GM23338 (cell line): Measurements from ENCODE around the gene SLC2A9. TPM values are rescaled to one million over a fixed set of nuclear protein-coding genes. Genes with fewer than 3 reads are reported as not detected.

Experiments
- ATAC-seq: fragments of 200-7000 bp; cut with Tn5 transposase; 3 replicates; pipeline ENCODE4 v1.9.1; 2020
- DNase-seq: peaks from one replicate; pipeline ENCODE4 v3.0.0-alpha.2; 2015; ENCODE audit warnings: low spot score
- H2AFZ ChIP-seq: fragments of 200-600 bp; sonication (generic); 2 replicates; pipeline ENCODE4 v1.8.0; 2016; ENCODE audit warnings: antibody characterized with exemption, mild to moderate bottlenecking, moderate library complexity
- H3F3A ChIP-seq: fragments of 200-600 bp; sonication (generic); replicated peaks from 2 replicates; pipeline ENCODE4 v1.8.0; 2017; ENCODE audit warnings: antibody characterized with exemption, mixed run types, low read depth
- H3K27ac ChIP-seq: fragments of 200-600 bp; sonication (generic); 2 replicates; pipeline ENCODE4 v1.6.1; 2016; ENCODE audit warnings: low read depth
- H3K27me3 ChIP-seq: fragments of 200-600 bp; sonication (generic); 2 replicates; pipeline ENCODE4 v1.8.0; 2016; ENCODE audit warnings: mild to moderate bottlenecking, mixed run types, moderate library complexity; ENCODE audit not compliant: insufficient read depth
- H3K36me3 ChIP-seq: fragments of 200-600 bp; sonication (generic); 2 replicates; pipeline ENCODE4 v1.8.0; 2016; ENCODE audit warnings: mild to moderate bottlenecking; ENCODE audit not compliant: insufficient read depth
- H3K4me1 ChIP-seq: fragments of 200-600 bp; sonication (generic); 2 replicates; pipeline ENCODE4 v1.8.0; 2016; ENCODE audit warnings: mild to moderate bottlenecking, moderate library complexity; ENCODE audit not compliant: insufficient read depth
- H3K4me2 ChIP-seq: fragments of 200-600 bp; sonication (generic); 2 replicates; pipeline ENCODE4 v1.7.1; 2017; ENCODE audit warnings: mixed run types
- H3K4me3 ChIP-seq: fragments of 200-600 bp; sonication (generic); 2 replicates; pipeline ENCODE4 v1.6.1; 2016; ENCODE audit warnings: mixed run types
- H3K79me2 ChIP-seq: fragments of 200-600 bp; sonication (generic); replicated peaks from 2 replicates; pipeline ENCODE4 v1.8.0; 2017; ENCODE audit warnings: mild to moderate bottlenecking; ENCODE audit not compliant: insufficient read depth
- H3K9me2 ChIP-seq: fragments of 200-600 bp; sonication (generic); 2 replicates; pipeline ENCODE4 v1.8.0; 2017; ENCODE audit not compliant: insufficient read depth
- H4K20me1 ChIP-seq: fragments of 200-600 bp; sonication (generic); replicated peaks from 2 replicates; pipeline ENCODE4 v1.8.0; 2017; ENCODE audit warnings: mild to moderate bottlenecking; ENCODE audit not compliant: insufficient read depth
- H3K27ac Mint-ChIP-seq: 2 replicates; pipeline ENCODE4 v1.8.0; 2020; ENCODE audit warnings: inconsistent platforms, mild to moderate bottlenecking, moderate library complexity, mixed read lengths
- H3K27me3 Mint-ChIP-seq: 3 replicates; pipeline ENCODE4 v1.8.0; 2022; ENCODE audit warnings: low read depth, mild to moderate bottlenecking, moderate library complexity, mixed read lengths, inconsistent platforms; ENCODE audit not compliant: insufficient read depth, poor library complexity
- H3K36me3 Mint-ChIP-seq: 3 replicates; pipeline ENCODE4 v1.8.0; 2021; ENCODE audit warnings: low read depth, mild to moderate bottlenecking, inconsistent platforms, moderate library complexity, mixed read lengths
- H3K4me1 Mint-ChIP-seq: 3 replicates; pipeline ENCODE4 v1.8.0; 2020; ENCODE audit warnings: mild to moderate bottlenecking, inconsistent platforms, mixed read lengths
- H3K4me3 Mint-ChIP-seq: 3 replicates; pipeline ENCODE4 v1.8.0; 2021; ENCODE audit warnings: moderate library complexity, mild to moderate bottlenecking, inconsistent platforms, mixed read lengths
- H3K9me3 Mint-ChIP-seq: 3 replicates; pipeline ENCODE4 v1.8.0; 2020; ENCODE audit warnings: moderate library complexity, mild to moderate bottlenecking, inconsistent platforms, mixed read lengths
- CREB1 ChIP-seq: fragments of 250-450 bp; sonication (Bioruptor Pico); IDR thresholded peaks from 2 replicates; pipeline ENCODE4 v1.5.0; 2020; ENCODE audit warnings: low read depth, mild to moderate bottlenecking, moderate library complexity
- CTCF ChIP-seq, 2 experiments: fragments of 200-600 bp in 1 of 2; sonication (generic) in 1 of 2; conservative IDR thresholded peaks; 2 replicates each; pipeline versions ENCODE4 v1.5.1 to v1.6.1; 2016 to 2017; ENCODE audit warnings: antibody characterized with exemption in 2 of 2, low read depth in 2 of 2, mild to moderate bottlenecking in 2 of 2, moderate library complexity in 1 of 2
- ETS1 ChIP-seq: IDR thresholded peaks from 2 replicates; pipeline ENCODE4 v1.6.1; 2016; ENCODE audit warnings: antibody characterized with exemption
- EZH2 ChIP-seq: fragments of 200-600 bp; sonication (generic); IDR thresholded peaks from one replicate; pipeline ENCODE4 v1.8.0; 2017; ENCODE audit warnings: antibody characterized with exemption, mild to moderate bottlenecking, low read depth; ENCODE audit not compliant: unreplicated experiment
- EZH2phosphoT487 ChIP-seq: fragments of 200-600 bp; sonication (generic); IDR thresholded peaks from one replicate; pipeline ENCODE4 v1.8.1; 2018; ENCODE audit warnings: antibody characterized with exemption; ENCODE audit not compliant: unreplicated experiment
- JUNB ChIP-seq: IDR thresholded peaks from one replicate; pipeline ENCODE4 v1.6.1; 2016; ENCODE audit warnings: antibody characterized with exemption; ENCODE audit not compliant: unreplicated experiment
- POLR2AphosphoS5 ChIP-seq: IDR thresholded peaks from 2 replicates; pipeline ENCODE4 v1.6.1; 2016; ENCODE audit warnings: antibody characterized with exemption, low read depth
- REST ChIP-seq: IDR thresholded peaks from one replicate; pipeline ENCODE4 v1.6.1; 2018; ENCODE audit warnings: antibody characterized with exemption; ENCODE audit not compliant: unreplicated experiment
- STAT1 ChIP-seq: IDR thresholded peaks from one replicate; pipeline ENCODE4 v1.6.1; 2016; ENCODE audit warnings: antibody characterized with exemption; ENCODE audit not compliant: unreplicated experiment
- ZNF114 ChIP-seq: fragments of 250-450 bp; sonication (Bioruptor Pico); IDR thresholded peaks from 2 replicates; pipeline ENCODE4 v1.5.0; 2020; ENCODE audit warnings: mild to moderate bottlenecking, moderate library complexity
- ZNF331 ChIP-seq: fragments of 250-450 bp; sonication (Bioruptor Pico); IDR thresholded peaks from 2 replicates; pipeline ENCODE4 v1.5.0; 2020; ENCODE audit warnings: low read depth, mild to moderate bottlenecking, moderate library complexity
- polyA plus RNA-seq: library from polyadenylated mRNA; unstranded; fragments of >200 nt; fragmentation: Nextera tagmentation; extraction: Ambion mirVana; gene quantifications from 2 replicates; pipeline ENCODE4 v1.2.1, GENCODE V29; 2016
- total RNA-seq: library from RNA; depleted of rRNA; stranded (reverse); fragments of >200 nt; shearing (Covaris generic); gene quantifications from 2 replicates; pipeline ENCODE4 v1.2.3, GENCODE V29; 2014

Gene SLC2A9
- total and polyA plus RNA-seq, 2 experiments from 2014 or later = 0.21 to 0.40 TPM

GRCh38 chr4:9835430-9835829, 185.9 kb downstream of the SLC2A9 start:
- Mint-ChIP-seq H3K27me3 (peaks cover 2% of the 10 kb centered on the region), H3K9me3 (peaks cover 7% of the 10 kb centered on the region), H3K4me3 (no peak overlapping the region), H3K36me3 (peaks cover 3% of the 10 kb centered on the region; the same call in 1 of the 3 replicates), H3K27ac (no peak overlapping the region), H3K4me1 (peaks cover 3% of the 10 kb centered on the region; the same call in 2 of the 3 replicates)
- ATAC-seq (no peak), DNase-seq (no peak)
- no peak overlapping the region for H3K4me2 ChIP-seq
- H3K27me3 ChIP-seq = no peaks in the 10 kb centered on the region
- no peaks in the 10 kb centered on the region for H4K20me1 ChIP-seq
- H3K36me3 ChIP-seq = no peaks in the 10 kb centered on the region
- no peak overlapping the region for H3K4me3 ChIP-seq
- H3K4me1 ChIP-seq = no peaks in the 10 kb centered on the region
- 0 out of 2 replicates have a peak, but pooled peaks cover 4% of the 10 kb centered on the region for H3K9me2 ChIP-seq
- H2AFZ ChIP-seq = no peak overlapping the region
- TF ChIP-seq ZNF331 (CRISPR knock-in tag) (no peak), ZNF114 (CRISPR knock-in tag) (no peak)
- H3F3A ChIP-seq = no peaks in the 10 kb centered on the region
- no peak overlapping the region for H3K27ac ChIP-seq
- H3K79me2 ChIP-seq = no peaks in the 10 kb centered on the region

- Histone ChIP-seq H3K27me3 (no peaks in the 10 kb centered on the region), H3K9me2 (0 out of 2 replicates have a peak, but pooled peaks cover 4% of the 10 kb centered on the region), H3K4me3 (no peak overlapping the region), H3F3A (no peaks in the 10 kb centered on the region), H4K20me1 (no peaks in the 10 kb centered on the region), H3K79me2 (no peaks in the 10 kb centered on the region), H3K36me3 (no peaks in the 10 kb centered on the region), H3K4me1 (no peaks in the 10 kb centered on the region), H3K27ac (no peak overlapping the region), H2AFZ (no peak overlapping the region), H3K4me2 (no peak overlapping the region)
- no peaks in the 10 kb centered on the region for H3K36me3 Mint-ChIP-seq
- H3K4me1 Mint-ChIP-seq = peaks cover 3% of the 10 kb centered on the region; the same call in 2 of the 3 replicates
- H3K9me3 Mint-ChIP-seq = no peaks in the 10 kb centered on the region; the same call in 2 of the 3 replicates
- H3K4me3 Mint-ChIP-seq = no peak overlapping the region
- DNase-seq (no peak), ATAC-seq (no peak)
- peaks cover 2% of the 10 kb centered on the region for H3K27me3 Mint-ChIP-seq
- no peak overlapping the region for H3K27ac Mint-ChIP-seq
- TF ChIP-seq REST = no peak
- no peak for TF ChIP-seq CREB1 (CRISPR knock-in tag)
- no peak for TF ChIP-seq ZNF331 (CRISPR knock-in tag)
- TF ChIP-seq POLR2AphosphoS5 = no peak
- TF ChIP-seq EZH2 = no peak
- no peak for TF ChIP-seq STAT1
- TF ChIP-seq EZH2phosphoT487 = no peak
- no peak for TF ChIP-seq CTCF (conservative IDR thresholded peaks at IDR 0.05; ENCODE audit: low read depth in 2 of 2)
- TF ChIP-seq ZNF114 (CRISPR knock-in tag) = no peak
- TF ChIP-seq JUNB = no peak
- no peak for TF ChIP-seq ETS1
These were observed 187.9 kb downstream of the SLC2A9 start for GRCh38 chr4:9833421-9833820.
